Sigmoid colon (tissue), 7 donors: Measurements from ENCODE around the gene NRG3. TPM values are rescaled to one million over a fixed set of nuclear protein-coding genes. Genes with fewer than 3 reads are reported as not detected.

Experiments used
- DNase-seq: peaks from one replicate; pipeline ENCODE4 v3.0.0-alpha.2; 2019
- H3K27ac ChIP-seq, 4 donors: fragments of 200-600 bp; sonication (generic); one replicate each; pipeline ENCODE4 v1.5.1; 2016 to 2019; ENCODE audit warnings: mild to moderate bottlenecking in 1 of 4
- H3K27me3 ChIP-seq, 3 donors: fragments of 200-600 bp; sonication (generic); one replicate each; pipeline ENCODE4 v1.5.1; 2019; ENCODE audit warnings: mild to moderate bottlenecking in 1 of 3
- H3K36me3 ChIP-seq, 4 donors: fragments of 200-600 bp; sonication (generic); one replicate each; pipeline ENCODE4 v1.5.1; 2016 to 2019
- H3K4me1 ChIP-seq, 4 donors: fragments of 200-600 bp; sonication (generic); one replicate each; pipeline ENCODE4 v1.5.1; 2017 to 2019
- H3K4me3 ChIP-seq, 4 donors: fragments of 200-600 bp; sonication (generic); one replicate each; pipeline ENCODE4 v1.5.1; 2017 to 2019; ENCODE audit warnings: mild to moderate bottlenecking in 2 of 4, moderate library complexity in 1 of 4
- H3K9me3 ChIP-seq, 4 donors: fragments of 200-600 bp in 3 of 4; sonication (generic) in 3 of 4; one replicate each; pipeline versions ENCODE4 v1.5.1 to v1.6.1; 2013 to 2019
- CTCF ChIP-seq, 4 experiments: fragments of 450-650 bp in 3 of 4; fragments of 200-600 bp in 1 of 4; IDR thresholded peaks; one replicate each; pipeline ENCODE4 v1.5.1; 2016 to 2019; ENCODE audit warnings: antibody characterized with exemption in 4 of 4, mild to moderate bottlenecking in 3 of 4, moderate library complexity in 2 of 4
- EP300 ChIP-seq, 4 donors: sonication (generic); formaldehyde crosslinking; IDR thresholded peaks; one replicate each; pipeline ENCODE4 v1.6.1; 2017; ENCODE audit warnings: antibody characterized with exemption in 4 of 4
- POLR2A ChIP-seq, 2 donors: fragments of 450-650 bp; IDR thresholded peaks; one replicate each; pipeline ENCODE4 v1.6.1; 2016; ENCODE audit warnings: antibody characterized with exemption in 2 of 2, mild to moderate bottlenecking in 2 of 2, moderate library complexity in 2 of 2
- POLR2AphosphoS5 ChIP-seq, 4 donors: sonication (generic); formaldehyde crosslinking; IDR thresholded peaks; one replicate each; pipeline ENCODE4 v1.6.1; 2017; ENCODE audit warnings: antibody characterized with exemption in 4 of 4
- WGBS, 2 donors: extraction: QIAGEN DNeasy Blood & Tissue Kit; methylation state at CpG; one replicate each; pipeline ENCODE4 v1.1.7; 2013; 5-methylcytosine and 5-hydroxymethylcytosine counted together
- intact Hi-C: fragments of 100-400 bp; cut with DNase I; formaldehyde crosslinking; loops from one replicate; pipeline ENCODE4 v1.15.1; 2023
- polyA plus RNA-seq, 3 donors: library from polyadenylated mRNA; stranded (reverse); fragments of 200-250 nt; gene quantifications; one replicate each; pipeline ENCODE4 v1.2.3, GENCODE V29; 2013
- total RNA-seq, 4 donors: library from RNA; depleted of rRNA; stranded (reverse); fragments of >200 nt; gene quantifications; one replicate each; pipeline ENCODE4 v1.1.0, GENCODE V29; 2016
- donor health status: healthy with polysubstance abuse.
- donor health status: Bipolar disorder and iron deficiency.
- donor health status: healthy.

NRG3 gene
- total and polyA plus RNA-seq, 7 donors: 0.17 to 2.2 (median 0.82) TPM; not detected in 2

GRCh38 chr10:82353381-82353780 is 478.4 kb downstream of the NRG3 start:
- Histone ChIP-seq H3K9me3 (no peaks in the 10 kb centered on the region), H3K4me1 (peaks cover 0 to 2% (median 0%) of the 10 kb centered on the region in 4 donors), H3K27me3 (no peaks in the 10 kb centered on the region), H3K27ac (no peak overlapping the region), H3K4me3 (no peak overlapping the region), H3K36me3 (no peaks in the 10 kb centered on the region)
- WGBS, 2 donors: 91 to 93% methylated on average over 3 of the region's 3 CpGs
- TF ChIP-seq CTCF (IDR thresholded peaks at IDR 0.05) (no peak), POLR2AphosphoS5 (IDR thresholded peaks at IDR 0.05) (no peak), POLR2A (IDR thresholded peaks at IDR 0.05) (no peak), EP300 (IDR thresholded peaks at IDR 0.05) (no peak)
- intact Hi-C loops: no loop called here
- DNase-seq: no peak

DNA sequence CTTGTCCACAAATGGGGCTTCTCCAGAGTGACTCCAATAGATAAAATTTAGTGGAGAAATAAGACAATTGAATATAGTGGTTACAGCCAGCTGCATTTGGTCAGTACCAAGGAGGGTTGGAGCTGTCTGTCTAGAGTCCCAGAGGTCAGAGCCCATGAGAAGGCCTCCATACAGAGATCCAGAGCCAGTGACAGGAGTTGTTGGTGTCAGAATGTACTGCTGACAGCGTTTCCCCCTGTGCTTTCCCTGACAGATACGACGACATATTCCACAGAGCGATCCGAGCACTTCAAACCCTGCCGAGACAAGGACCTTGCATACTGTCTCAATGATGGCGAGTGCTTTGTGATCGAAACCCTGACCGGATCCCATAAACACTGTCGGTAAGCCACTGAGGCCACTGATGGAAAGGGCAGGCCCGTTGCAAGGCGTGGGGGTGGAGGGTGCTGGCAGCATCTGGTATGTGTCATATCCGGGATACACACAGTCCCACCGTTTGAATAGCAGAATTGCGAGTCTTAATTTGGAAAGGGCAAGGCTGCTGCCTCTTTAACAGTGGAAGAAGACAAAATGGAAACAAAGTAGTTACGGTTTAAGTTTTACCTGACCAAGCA is 483.6 kb downstream of the NRG3 start:
- Histone ChIP-seq H3K4me1 (peaks cover 0 to 12% (median 7%) of the 10 kb centered on the region in 4 donors), H3K27ac (no peak overlapping the region), H3K4me3 (peak overlapping the region in 2 of 4 donors; percentile 6 to 26), H3K36me3 (no peaks in the 10 kb centered on the region), H3K9me3 (no peaks in the 10 kb centered on the region), H3K27me3 (no peaks in the 10 kb centered on the region)
- no peak for DNase-seq
- intact Hi-C loops: no loop called here
- WGBS, 2 donors: 71 to 77% methylated on average over 16 of the region's 16 CpGs
- no peak for TF ChIP-seq POLR2A (IDR thresholded peaks at IDR 0.05)
- no peak for TF ChIP-seq CTCF (IDR thresholded peaks at IDR 0.05)
- TF ChIP-seq POLR2AphosphoS5 (IDR thresholded peaks at IDR 0.05): no peak
- no peak for TF ChIP-seq EP300 (IDR thresholded peaks at IDR 0.05)

- H3K27me3 ChIP-seq: no peaks in the 10 kb centered on the region
- no peaks in the 10 kb centered on the region for H3K36me3 ChIP-seq
- H3K4me3 ChIP-seq: no peak overlapping the region
- WGBS, 2 donors: 58 to 66% methylated on average over 1 of the region's 1 CpG
- H3K4me1 ChIP-seq: peaks cover 0 to 12% (median 7%) of the 10 kb centered on the region in 4 donors
- no peaks in the 10 kb centered on the region for H3K9me3 ChIP-seq
- TF ChIP-seq POLR2A (IDR thresholded peaks at IDR 0.05): no peak
- no peak for TF ChIP-seq CTCF (IDR thresholded peaks at IDR 0.05)
- no peak for TF ChIP-seq POLR2AphosphoS5 (IDR thresholded peaks at IDR 0.05)
- TF ChIP-seq EP300 (IDR thresholded peaks at IDR 0.05): no peak
- no peak overlapping the region for H3K27ac ChIP-seq
- DNase-seq: no peak
- intact Hi-C loops: no loop called here
These were observed 486.3 kb downstream of the NRG3 start for GRCh38 chr10:82361256-82361655.

GRCh38 chr10:82377608-82378007 is 502.6 kb downstream of the NRG3 start:
- Histone ChIP-seq H3K27ac (no peak overlapping the region), H3K4me1 (no peaks in the 10 kb centered on the region), H3K4me3 (no peak overlapping the region), H3K9me3 (no peaks in the 10 kb centered on the region), H3K36me3 (no peaks in the 10 kb centered on the region), H3K27me3 (no peaks in the 10 kb centered on the region)
- DNase-seq: no peak
- intact Hi-C loops: no loop called here
- WGBS, 2 donors: 9 to 44% methylated on average over 4 of the region's 4 CpGs
- no peak for TF ChIP-seq POLR2AphosphoS5 (IDR thresholded peaks at IDR 0.05)
- no peak for TF ChIP-seq CTCF (IDR thresholded peaks at IDR 0.05)
- TF ChIP-seq POLR2A (IDR thresholded peaks at IDR 0.05): no peak
- no peak for TF ChIP-seq EP300 (IDR thresholded peaks at IDR 0.05)

GRCh38 chr10:82378146-82378545 is 503.2 kb downstream of the NRG3 start:
- intact Hi-C loops: no loop called here
- no peak for TF ChIP-seq POLR2A (IDR thresholded peaks at IDR 0.05)
- TF ChIP-seq POLR2AphosphoS5 (IDR thresholded peaks at IDR 0.05): no peak
- no peak for TF ChIP-seq CTCF (IDR thresholded peaks at IDR 0.05)
- TF ChIP-seq EP300 (IDR thresholded peaks at IDR 0.05): no peak
- Histone ChIP-seq H3K27ac (no peak overlapping the region), H3K4me3 (no peak overlapping the region), H3K36me3 (no peaks in the 10 kb centered on the region), H3K9me3 (no peaks in the 10 kb centered on the region), H3K27me3 (no peaks in the 10 kb centered on the region), H3K4me1 (no peaks in the 10 kb centered on the region)
- 22 to 23% methylated on average over 2 of the region's 2 CpGs for WGBS, 2 donors
- DNase-seq: no peak
